K562 (cell line): Measurements from ENCODE around the gene OR5A2. TPM values are rescaled to one million over a fixed set of nuclear protein-coding genes. Genes with fewer than 3 reads are reported as not detected.

Source experiments
- ATAC-seq: fragments of 200-7000 bp; cut with Tn5 transposase; 3 replicates; pipeline ENCODE4 v1.9.1; 2020; ENCODE audit warnings: moderate library complexity
- BruUV-seq: library from RNA; stranded (reverse); fragments of 400-500 nt; replicated peaks from 2 replicates; lab custom pipeline; 2021; lab: Mats Ljungman, UMichigan
- CTCF ChIA-PET: fragments of 300-600 bp; formaldehyde crosslinking; extraction: SDS; loops from one replicate; lab custom pipeline; 2021; ENCODE audit warnings: low intra/inter-chr PET ratio; lab: Yijun Ruan, JAX
- POLR2A ChIA-PET: fragments of 300-600, 350-650 bp; sonication (Branson Sonifier 250); formaldehyde crosslinking; extraction: SDS; loops from one replicate; lab custom pipeline; 2021; ENCODE audit warnings: antibody characterized with exemption, inconsistent platforms; lab: Yijun Ruan, JAX
- DNase-seq, 4 experiments: peaks; one replicate each; pipeline versions ENCODE4 v3.0.0 to v3.0.0-alpha.2; 2011 to 2018; ENCODE audit warnings: low spot score in 3 of 4, mixed read lengths in 3 of 4; ENCODE audit errors: extremely low read depth in 1 of 4
- FAIRE-seq: peaks from 2 replicates; lab custom pipeline; 2011; peaks lifted over from hg19 to GRCh38; lab: Jason Lieb, UNC
- H2AFZ ChIP-seq: 2 replicates; pipeline ENCODE4 v1.6.0; 2011; ENCODE audit warnings: low read depth, low read length, control low read depth, inconsistent platforms
- H3K27ac ChIP-seq: fragments of 200-600 bp; 3 replicates; pipeline ENCODE4 v1.8.0; 2011; ENCODE audit warnings: low read depth, mild to moderate bottlenecking, control low read depth, inconsistent platforms, low read length, moderate library complexity, mixed read lengths; ENCODE audit errors: extremely low read depth
- H3K27me3 ChIP-seq, 2 experiments: fragments of 300-600 bp in 1 of 2; 2 replicates in 1 of 2; 3 replicates in 1 of 2; pipeline versions ENCODE4 v1.6.0 to v1.8.0; 2011; ENCODE audit warnings: inconsistent platforms in 2 of 2, low read length in 2 of 2, mild to moderate bottlenecking in 1 of 2, mixed read lengths in 1 of 2, moderate library complexity in 1 of 2; ENCODE audit not compliant: control insufficient read depth in 2 of 2, insufficient read depth in 2 of 2
- H3K36me3 ChIP-seq: fragments of 300-600 bp; 3 replicates; pipeline ENCODE4 v1.8.0; 2011; ENCODE audit warnings: mild to moderate bottlenecking, low read length, inconsistent platforms; ENCODE audit not compliant: control insufficient read depth, insufficient read depth
- H3K4me1 ChIP-seq, 2 experiments: fragments of 200-600 bp in 1 of 2; replicated peaks in 1 of 2; 2 replicates in 1 of 2; 3 replicates in 1 of 2; pipeline versions ENCODE4 v1.5.1 to v1.8.0; 2011; ENCODE audit warnings: inconsistent platforms in 2 of 2, low read length in 2 of 2, mild to moderate bottlenecking in 1 of 2, mixed read lengths in 1 of 2, moderate library complexity in 1 of 2; ENCODE audit not compliant: control insufficient read depth in 2 of 2, insufficient read depth in 2 of 2
- H3K4me2 ChIP-seq: 2 replicates; pipeline ENCODE4 v1.6.1; 2011; ENCODE audit warnings: low read length, control low read depth, inconsistent platforms, mixed read lengths; ENCODE audit not compliant: insufficient read depth
- H3K4me3 ChIP-seq: fragments of 200-600 bp; sonication (generic), shearing (Covaris generic); 2 replicates; pipeline ENCODE4 v1.5.1; 2016; ENCODE audit warnings: control low read depth, inconsistent platforms
- H3K79me2 ChIP-seq: fragments of 200-600 bp; 3 replicates; pipeline ENCODE4 v1.8.0; 2011; ENCODE audit warnings: low read length, inconsistent platforms; ENCODE audit not compliant: control insufficient read depth, insufficient read depth
- H3K9ac ChIP-seq, 2 experiments: 2 replicates each; pipeline versions ENCODE4 v1.6.0 to v1.6.1; 2011; ENCODE audit warnings: low read depth in 2 of 2, low read length in 2 of 2, control low read depth in 1 of 2, inconsistent platforms in 1 of 2, mild to moderate bottlenecking in 1 of 2, mixed read lengths in 1 of 2; ENCODE audit not compliant: insufficient read depth in 1 of 2
- H3K9me1 ChIP-seq: one replicate; pipeline ENCODE4 v1.6.0; 2011; ENCODE audit warnings: inconsistent platforms, mild to moderate bottlenecking, low read length, moderate library complexity; ENCODE audit not compliant: control insufficient read depth, insufficient read depth
- H3K9me3 ChIP-seq: replicated peaks from 2 replicates; pipeline ENCODE4 v1.5.1; 2011; ENCODE audit warnings: low read depth, low read length, inconsistent platforms; ENCODE audit not compliant: control insufficient read depth, insufficient read depth
- H4K20me1 ChIP-seq: replicated peaks from 2 replicates; pipeline ENCODE4 v1.6.1; 2011; ENCODE audit warnings: low read length, inconsistent platforms, mixed read lengths; ENCODE audit not compliant: control insufficient read depth, insufficient read depth
- CTBP1 ChIP-seq: fragments of 450-650 bp; IDR thresholded peaks from 2 replicates; pipeline ENCODE4 v1.6.1; 2016; ENCODE audit warnings: borderline replicate concordance
- E2F8 ChIP-seq: fragments of 450-650 bp; IDR thresholded peaks from 2 replicates; pipeline ENCODE4 v1.7.1; 2018; ENCODE audit warnings: mild to moderate bottlenecking, low read depth; ENCODE audit not compliant: partially characterized antibody
- ELF2 ChIP-seq: fragments of 250-450 bp; sonication (Bioruptor Pico); IDR thresholded peaks from 2 replicates; pipeline ENCODE4 v1.5.0; 2021; ENCODE audit warnings: mild to moderate bottlenecking
- FOXJ3 ChIP-seq: sonication (generic); formaldehyde crosslinking; IDR thresholded peaks from 2 replicates; pipeline ENCODE4 v1.4.0; 2020; ENCODE audit warnings: mild to moderate bottlenecking, missing genetic modification reagents
- HSF4 ChIP-seq: fragments of 250-450 bp; sonication (Bioruptor Pico); IDR thresholded peaks from 2 replicates; pipeline ENCODE4 v2.1.2; 2022; ENCODE audit warnings: mild to moderate bottlenecking, moderate library complexity, borderline replicate concordance
- MAFF ChIP-seq: IDR thresholded peaks from 2 replicates; pipeline ENCODE4 v1.6.1; 2012; ENCODE audit warnings: low read length, improper control_type of control experiment
- RBFOX2 ChIP-seq: fragments of 200-400 bp; formaldehyde crosslinking; IDR thresholded peaks from 2 replicates; pipeline ENCODE4 v1.6.1; 2017; ENCODE audit warnings: low read depth, mild to moderate bottlenecking, low read length, moderate library complexity
- RUNX1 ChIP-seq: sonication (generic); IDR thresholded peaks from 2 replicates; pipeline ENCODE4 v1.6.1; 2016; ENCODE audit warnings: antibody characterized with exemption, low read depth
- ZBTB26 ChIP-seq: fragments of 450-650 bp; formaldehyde crosslinking; IDR thresholded peaks from 2 replicates; pipeline ENCODE4 v1.4.0; 2022; ENCODE audit warnings: missing genetic modification characterization
- ZNF695 ChIP-seq: fragments of 450-650 bp; formaldehyde crosslinking; IDR thresholded peaks from 2 replicates; pipeline ENCODE4 v1.4.0; 2020; ENCODE audit warnings: mild to moderate bottlenecking, moderate library complexity
- WGBS: fragments of 100-300 bp; shearing (Covaris generic); methylation state at CpG from one replicate; pipeline ENCODE4 v1.1.6; 2016; ENCODE audit warnings: low coverage, mixed read lengths; ENCODE audit not compliant: insufficient coverage; ENCODE audit errors: missing lambda C conversion rate; 5-methylcytosine and 5-hydroxymethylcytosine counted together
- in situ Hi-C: fragments of 300-500 bp; cut with MboI; formaldehyde crosslinking; loops from 4 replicates; pipeline ENCODE4 v1.15.0; 2018; ENCODE audit warnings: inconsistent platforms, mixed read lengths
- intact Hi-C: fragments of 100-400 bp; cut with micrococcal nuclease; formaldehyde crosslinking; loops from 2 replicates; pipeline ENCODE4 v1.14.2; 2022
- polyA plus RNA-seq, 8 experiments: library from polyadenylated mRNA; depleted of rRNA in 4 of 8; stranded (reverse) in 5 of 8; unstranded in 3 of 8; fragments of >200 nt; fragmentation: Nextera tagmentation in 2 of 8; fragmentation: Illumina TruSeq in 1 of 8; extraction: Ambion mirVana in 2 of 8; extraction: Trizol in 1 of 8; gene quantifications; 2 replicates each; pipeline versions ENCODE4 v1.2.1 to v1.2.3, GENCODE V29; 2011 to 2014; ENCODE audit warnings: inconsistent platforms in 1 of 8, missing spikeins in 1 of 8
- total RNA-seq, 7 experiments: library from RNA; depleted of rRNA in 6 of 7; stranded (reverse); fragments of >200 nt in 6 of 7; fragmentation: Illumina TruSeq in 2 of 7; extraction: Trizol in 2 of 7; gene quantifications; 2 replicates each; pipeline versions ENCODE4 v1.2.1 to v1.2.3, GENCODE V29; 2011 to 2021; ENCODE audit warnings: low replicate concordance in 1 of 7

Gene OR5A2
- total and polyA plus RNA-seq, 9 of the 15 experiments (the other 6 are each of a cell fraction or from before 2014, with no cell fraction given), result not detected

GRCh38 chr11:59401262-59401552 lies 25.0 kb downstream of the OR5A2 start:
- no peak for ATAC-seq
- Histone ChIP-seq H3K9me3 (no peaks in the 10 kb centered on the region), H3K27ac (no peak overlapping the region), H3K4me1 (no peaks in the 10 kb centered on the region), H3K27me3 (no peaks in the 10 kb centered on the region), H3K4me2 (no peak overlapping the region), H3K36me3 (no peaks in the 10 kb centered on the region), H3K9me1 (no peaks in the 10 kb centered on the region), H3K9ac (no peak overlapping the region), H3K4me3 (no peak overlapping the region), H2AFZ (no peak overlapping the region), H4K20me1 (no peaks in the 10 kb centered on the region), H3K79me2 (no peaks in the 10 kb centered on the region)
- intact Hi-C loops, result no loop called here
- DNase-seq, result no peak
- FAIRE-seq, result no peak
- CTCF ChIA-PET, result no interaction called here
- BruUV-seq, result no TSS peak
- in situ Hi-C loops, result no loop called here
- WGBS, result 0% methylated on average over 2 of the region's 2 CpGs
- POLR2A ChIA-PET, result interaction anchor here (0.6 to 1.3 kb wide), 2 partner anchors 36 to 506 kb away, joined by 3 to 5 read pairs; no protein-coding TSS in a partner anchor
- TF ChIP-seq ZNF695 (CRISPR knock-in tag), result no peak

GRCh38 chr11:59400461-59401261 lies 25.6 kb downstream of the OR5A2 start:
- 8% methylated on average over 3 of the region's 3 CpGs for WGBS
- TF ChIP-seq ELF2 (CRISPR knock-in tag) (no peak), E2F8 (no peak), HSF4 (no peak), FOXJ3 (CRISPR knock-in tag) (no peak), MAFF (no peak), RUNX1 (no peak), RBFOX2 (no peak), CTBP1 (no peak), ZBTB26 (CRISPR knock-in tag) (no peak)

More at GRCh38 chr11:59400461-59401261, 25.6 kb downstream of the OR5A2 start:
- BruUV-seq, result no TSS peak
- Histone ChIP-seq H3K4me2 (no peak overlapping the region), H3K27me3 (no peaks in the 10 kb centered on the region), H3K9me1 (no peaks in the 10 kb centered on the region), H4K20me1 (no peaks in the 10 kb centered on the region), H3K4me1 (no peaks in the 10 kb centered on the region), H3K4me3 (no peak overlapping the region), H3K27ac (no peak overlapping the region), H3K79me2 (no peaks in the 10 kb centered on the region), H3K9ac (no peak overlapping the region), H3K36me3 (no peaks in the 10 kb centered on the region), H3K9me3 (no peaks in the 10 kb centered on the region), H2AFZ (no peak overlapping the region)
- in situ Hi-C loops (no loop called here), intact Hi-C loops (no loop called here)
- DNase-seq, result no peak
- no peak for ATAC-seq
- POLR2A ChIA-PET, result no interaction called here
- CTCF ChIA-PET, result no interaction called here
- no peak for FAIRE-seq
